ENCODE data around the gene CRELD1.

- no peak for TF ChIP-seq CTCF (IDR thresholded peaks at IDR 0.05; ENCODE audit: low read length)
- TF ChIP-seq EZH2 (IDR thresholded peaks at IDR 0.05; ENCODE audit: borderline replicate concordance, low read length): no peak
Observed at GRCh38 chr3:9914011-9914410, 19.6 kb upstream of the CRELD1 start.
